ENCODE results near the gene TADA3.
"Not testable (repeated sequence)": the region's sequence is repeated elsewhere in the genome, so short reads cannot be mapped to it uniquely, and the experiment has no call there.

TADA3 gene

DNA sequence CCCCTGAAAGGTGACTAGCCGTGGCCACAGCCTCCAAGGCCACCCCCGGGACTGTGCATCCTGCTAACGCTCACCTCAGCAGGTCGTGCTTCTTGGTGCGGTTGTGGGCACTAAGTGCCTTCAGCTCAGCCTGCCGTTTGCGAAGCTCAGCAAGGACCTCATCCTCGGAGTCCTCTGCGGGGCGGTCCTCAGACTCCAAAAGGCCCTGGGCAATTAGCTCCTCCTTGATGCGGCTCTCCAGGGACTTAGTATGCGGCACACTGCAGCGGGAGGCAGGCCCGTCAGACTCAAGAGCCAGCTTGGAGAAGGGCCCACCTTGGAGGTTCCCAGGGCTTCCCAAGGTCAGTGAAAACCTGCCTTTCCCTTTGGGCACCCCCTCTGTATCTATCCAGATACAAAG is 8.3 kb downstream of the TADA3 start:
- no peak for DNase-seq

- DNase-seq = no peak
These were observed 9.5 kb downstream of the TADA3 start for GRCh38 chr3:9782770-9783169.

GRCh38 chr3:9781978-9782603 is 10.2 kb downstream of the TADA3 start:
- DNase-seq = no peak

DNA sequence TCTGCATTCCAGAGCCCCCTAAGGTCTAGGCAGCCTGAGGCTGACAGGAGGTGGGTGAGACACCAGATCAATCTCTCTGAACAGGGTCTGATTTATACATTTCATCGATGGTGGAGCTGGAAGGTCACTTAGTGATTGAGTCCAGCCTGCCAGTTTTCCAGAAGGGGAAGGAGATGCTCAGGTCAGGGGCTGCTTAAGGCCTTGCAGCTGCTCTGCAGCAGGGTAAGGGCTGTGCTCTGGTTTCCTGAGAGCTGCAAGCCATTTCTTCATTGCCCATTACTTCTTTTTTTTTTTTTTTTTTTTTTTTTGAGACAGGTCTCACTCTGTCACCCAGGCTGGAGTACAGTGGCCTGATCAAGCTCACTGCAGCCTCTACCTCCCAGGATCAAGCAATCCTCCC is 10.7 kb downstream of the TADA3 start:
- no peak for DNase-seq

DNA sequence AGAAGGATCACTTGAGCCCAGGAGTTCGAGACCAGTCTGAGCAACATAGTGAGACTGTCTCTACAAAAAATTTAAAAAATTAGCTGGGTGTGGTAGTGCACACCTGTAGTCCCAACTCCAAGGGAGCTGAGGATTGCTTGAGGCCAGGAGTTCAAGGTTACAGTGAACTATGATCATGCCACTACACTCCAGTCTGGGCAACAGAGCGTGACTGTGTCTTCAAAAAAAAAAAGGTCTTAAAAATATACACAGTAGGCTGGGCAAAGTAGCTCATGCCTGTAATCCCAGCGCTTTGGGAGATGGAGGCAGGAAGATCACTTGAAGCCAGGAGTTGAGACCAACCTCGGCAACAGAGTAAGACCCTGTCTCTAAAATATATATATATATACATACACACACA is 11.4 kb downstream of the TADA3 start:
- DNase-seq = no peak

GRCh38 chr3:9780458-9780812 is 11.8 kb downstream of the TADA3 start:
- peak in 1 of 2 experiments; percentile 31 for DNase-seq

GRCh38 chr3:9779721-9780457 is 12.4 kb downstream of the TADA3 start:
- peak; percentile 45 to 57 for DNase-seq

DNA sequence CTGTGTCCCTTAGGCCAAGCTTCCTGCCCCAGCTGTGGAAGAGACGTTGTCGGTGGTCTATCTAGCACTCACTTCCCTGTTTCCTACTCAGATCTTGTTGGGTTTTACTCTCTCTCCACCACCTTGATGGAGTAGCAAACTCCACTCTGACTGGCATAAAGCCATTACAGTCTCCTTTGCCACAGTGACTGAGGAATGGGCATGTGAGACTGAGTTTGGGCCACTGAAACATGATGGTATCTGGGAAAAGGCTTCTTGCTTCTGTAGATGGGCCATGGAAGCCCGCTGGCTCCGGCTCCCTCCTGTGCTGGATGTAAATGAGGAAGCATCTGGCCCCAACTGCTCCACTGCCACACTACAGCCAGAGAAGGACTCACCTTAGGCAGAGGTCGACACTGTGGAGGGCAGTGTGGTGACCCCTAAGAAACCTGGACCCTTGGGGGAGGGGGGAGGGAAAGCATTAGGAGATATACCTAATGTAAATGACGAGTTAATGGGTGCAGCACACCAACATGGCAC is 13.1 kb downstream of the TADA3 start:
- DNase-seq = no peak

DNA sequence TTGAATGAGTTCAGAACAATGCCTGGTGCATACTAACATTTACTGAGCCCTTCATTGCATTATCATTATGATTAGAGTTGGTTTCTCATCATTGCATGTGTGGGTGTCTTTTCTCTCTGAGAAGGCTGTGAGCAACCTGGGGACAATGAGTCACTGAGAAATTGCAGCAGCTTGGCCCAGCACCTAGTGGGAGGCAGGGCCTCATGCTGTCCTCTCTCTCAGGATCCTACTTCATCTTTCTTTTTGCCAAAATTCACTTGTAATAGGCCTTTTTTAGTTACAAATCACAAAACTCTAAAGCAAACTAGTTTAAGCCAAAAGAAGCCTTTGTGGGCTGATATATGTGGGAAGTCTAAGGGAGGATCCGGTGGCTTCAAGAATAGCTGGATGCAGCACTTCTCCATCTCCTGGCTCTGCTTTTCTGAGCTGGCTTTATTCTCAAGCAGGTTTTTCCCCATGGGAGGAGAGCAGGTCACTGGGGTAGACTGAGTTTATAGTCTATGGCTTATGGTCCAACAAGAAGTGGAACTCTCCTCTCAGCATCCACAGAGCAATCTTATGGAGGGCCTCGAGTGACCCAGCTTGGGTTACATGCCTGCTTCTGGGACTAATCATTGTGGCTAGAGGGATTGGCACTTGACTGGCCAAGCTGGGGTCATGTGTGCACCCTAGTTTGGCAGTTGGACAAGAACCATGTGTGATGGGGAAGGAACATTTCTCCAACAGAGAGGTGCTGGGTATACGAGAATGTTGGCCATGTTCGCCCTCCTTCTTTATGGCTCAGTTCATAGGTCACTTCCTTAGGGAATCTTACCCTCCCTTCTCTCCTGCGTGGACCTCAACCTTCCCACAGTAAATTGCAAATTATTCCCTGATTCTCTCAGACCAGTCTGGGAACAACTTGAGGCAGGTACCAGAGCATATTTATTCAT is 13.9 kb downstream of the TADA3 start:
- peak; percentile 71 to 78 for DNase-seq

DNA sequence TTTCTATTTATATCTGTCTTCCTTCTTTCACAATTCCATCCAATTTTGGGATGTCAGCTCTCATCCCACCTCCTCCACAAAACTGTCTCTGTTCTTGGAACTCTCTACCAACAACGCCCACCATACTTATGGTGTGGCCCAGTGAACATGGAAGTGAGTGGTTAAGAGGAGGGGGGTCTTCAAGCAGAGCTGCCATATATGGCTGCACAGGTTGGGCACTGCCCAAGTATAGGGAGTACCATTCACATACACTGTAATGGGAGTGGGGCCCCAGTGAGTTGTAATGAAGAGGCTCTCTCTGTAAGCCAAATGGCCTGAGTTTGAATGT is 14.6 kb downstream of the TADA3 start:
- DNase-seq = peak in 1 of 2 experiments; percentile 50

- peak in 1 of 2 experiments; percentile 32 for DNase-seq
These were observed 15.2 kb downstream of the TADA3 start for GRCh38 chr3:9776896-9777693.

GRCh38 chr3:9771007-9771406 is 21.3 kb downstream of the TADA3 start:
- not testable (repeated sequence) for DNase-seq

- no peak for DNase-seq
These were observed 21.9 kb downstream of the TADA3 start for GRCh38 chr3:9770276-9770812.

- peak; percentile 75 to 79 for DNase-seq
These were observed 22.6 kb downstream of the TADA3 start, which contains the start of gene CAMK1 for GRCh38 chr3:9769426-9770275. Gene CAMK1 (minus strand): TSS chr3:9769947. CDS start chr3:9767749, 2,198 bp downstream.

DNA sequence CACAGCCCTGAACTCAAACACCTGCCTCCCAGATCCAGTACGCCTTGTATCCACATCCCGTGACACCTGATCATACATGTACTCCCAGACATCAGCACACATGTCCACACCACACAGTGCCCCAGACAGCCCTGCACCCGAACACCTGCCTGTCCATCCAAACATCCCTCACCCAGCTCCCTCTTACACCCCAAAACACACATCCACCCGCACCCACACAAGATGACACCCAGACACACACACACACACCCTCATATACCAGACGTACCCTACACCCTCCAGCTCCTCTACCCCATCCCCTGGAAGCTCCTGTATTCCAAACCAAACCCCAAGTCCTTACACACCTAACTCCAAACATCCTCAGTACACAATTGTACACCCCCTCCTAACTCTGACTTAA is 23.3 kb downstream of the TADA3 start:
- DNase-seq = no peak

DNA sequence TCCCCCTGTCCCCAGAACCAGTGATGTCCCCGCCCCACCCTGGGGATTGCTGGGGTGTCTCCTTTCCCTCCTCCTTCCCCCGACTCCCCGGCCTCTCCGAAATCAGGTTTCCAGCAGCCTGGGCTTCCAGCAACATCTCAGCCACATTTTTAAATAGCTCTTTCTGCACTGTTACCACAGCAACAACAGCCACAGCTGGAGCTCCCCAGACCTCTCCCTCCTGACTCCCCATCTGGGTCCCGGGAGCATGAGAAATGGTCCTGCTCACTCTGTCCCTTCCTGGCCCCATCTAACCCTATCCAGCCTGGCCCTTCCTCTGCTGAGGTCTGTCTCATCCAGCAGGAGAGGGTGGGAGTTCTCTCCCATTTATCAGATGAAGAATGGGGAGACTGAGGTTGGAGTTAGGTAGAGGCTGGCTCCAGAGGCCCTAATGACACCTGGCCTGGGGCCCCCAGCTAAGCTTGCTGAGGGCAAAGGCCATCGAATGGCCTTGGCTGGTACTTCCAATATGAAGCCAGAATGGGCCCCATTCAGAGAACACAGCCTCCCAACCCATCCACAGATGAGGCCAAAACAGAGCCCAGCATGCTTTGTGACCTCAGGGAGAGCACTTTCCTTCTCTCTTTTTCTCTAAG is 24.0 kb downstream of the TADA3 start:
- no peak for DNase-seq

DNA sequence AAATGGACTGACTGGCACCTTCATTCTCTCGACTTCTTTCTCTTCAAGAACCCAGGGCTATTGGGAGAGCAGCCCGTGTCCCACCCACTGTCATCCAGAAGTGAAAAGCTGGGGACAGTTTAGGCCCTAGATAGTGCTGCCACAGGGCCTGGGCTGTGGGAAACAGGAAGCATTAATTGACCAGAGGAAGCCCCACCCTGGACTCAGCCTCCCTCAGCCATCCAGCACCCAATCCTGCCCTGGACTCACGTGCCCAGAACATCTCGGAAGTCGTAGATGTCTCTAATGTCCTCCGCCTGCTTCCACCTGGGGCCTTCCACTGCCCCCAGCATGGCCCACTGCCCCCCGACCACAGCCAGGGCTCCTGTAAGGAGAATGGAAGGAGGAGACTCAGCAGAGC is 24.9 kb downstream of the TADA3 start:
- no peak for DNase-seq

GRCh38 chr3:9765865-9766264 is 26.4 kb downstream of the TADA3 start:
- no peak for DNase-seq

- no peak for DNase-seq
These were observed 29.4 kb downstream of the TADA3 start for GRCh38 chr3:9762871-9763270.

- no peak for DNase-seq
These were observed 30.4 kb downstream of the TADA3 start for GRCh38 chr3:9761919-9762318.
